GM12891 (cell line): Measurements from ENCODE around the gene LMOD2.

Source experiments
- POLR2A ChIP-seq: IDR thresholded peaks from 2 replicates; pipeline ENCODE4 v1.6.1; 2011; ENCODE audit warnings: low read depth, low read length, control low read depth
- POLR2AphosphoS5 ChIP-seq: IDR thresholded peaks from 2 replicates; pipeline ENCODE4 v1.6.1; 2011; ENCODE audit warnings: low read depth, low read length, control low read depth
- SPI1 ChIP-seq: IDR thresholded peaks from 2 replicates; pipeline ENCODE4 v1.6.1; 2011; ENCODE audit warnings: low read depth, low read length, control low read depth
- TAF1 ChIP-seq: IDR thresholded peaks from 2 replicates; pipeline ENCODE4 v1.6.1; 2011; ENCODE audit warnings: low read depth, low read length, control low read depth

- TF ChIP-seq POLR2A, result no peak
- no peak for TF ChIP-seq POLR2AphosphoS5
- TF ChIP-seq TAF1, result no peak
- no peak for TF ChIP-seq SPI1
Measured at GRCh38 chr7:123633553-123633952, 22.1 kb upstream of the LMOD2 start.
